ENCODE data around the gene GNG8.
"Not testable (repeated sequence)": the region's sequence is repeated elsewhere in the genome, so short reads cannot be mapped to it uniquely, and the experiment has no call there.

The GNG8 gene

GRCh38 chr19:46646402-46646801 is 10.4 kb upstream of the GNG8 start:
- DNase-seq (ENCODE audit: low read depth in 2 of 2) = no peak

DNA sequence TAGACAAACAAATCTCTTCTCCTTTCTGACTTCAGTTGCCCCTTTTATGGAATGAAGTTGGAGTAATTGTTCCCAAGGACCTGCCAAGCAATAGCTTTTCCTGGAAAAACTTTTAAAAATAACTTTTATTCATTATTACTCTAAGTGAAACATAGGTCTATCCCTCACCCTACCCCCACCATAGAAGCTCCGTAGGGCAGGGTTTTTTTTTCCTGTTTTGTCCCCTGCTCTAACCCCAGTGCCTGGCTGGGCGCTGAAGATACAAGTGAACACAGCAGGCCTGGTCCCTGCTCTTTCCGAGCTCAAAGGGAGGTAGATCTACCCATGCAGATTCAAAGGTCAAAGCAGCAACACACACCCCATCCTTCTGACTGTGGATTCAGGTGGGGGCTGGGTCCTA is 8.7 kb upstream of the GNG8 start:
- DNase-seq (ENCODE audit: low read depth in 2 of 2) = no peak

DNA sequence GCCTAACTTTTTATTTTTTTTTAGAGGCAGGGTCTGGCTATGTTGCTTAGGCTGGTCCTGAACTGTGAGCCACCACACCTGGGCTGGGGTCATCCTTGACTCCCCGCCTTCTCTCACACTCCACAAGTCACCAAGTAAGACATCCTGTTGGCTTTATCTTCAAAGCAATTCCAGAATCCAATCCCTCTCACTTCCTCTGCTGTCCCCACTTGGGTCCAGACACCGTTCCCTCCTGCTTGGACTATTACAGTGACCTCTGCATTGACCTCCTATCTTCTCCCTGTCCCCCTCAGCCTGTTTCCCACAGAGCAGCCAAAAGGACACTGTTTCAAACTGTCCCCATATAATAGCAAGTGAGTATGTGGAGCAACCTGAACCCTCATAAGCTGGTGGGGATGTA is 4.7 kb upstream of the GNG8 start:
- DNase-seq (ENCODE audit: low read depth in 2 of 2) = no peak

DNA sequence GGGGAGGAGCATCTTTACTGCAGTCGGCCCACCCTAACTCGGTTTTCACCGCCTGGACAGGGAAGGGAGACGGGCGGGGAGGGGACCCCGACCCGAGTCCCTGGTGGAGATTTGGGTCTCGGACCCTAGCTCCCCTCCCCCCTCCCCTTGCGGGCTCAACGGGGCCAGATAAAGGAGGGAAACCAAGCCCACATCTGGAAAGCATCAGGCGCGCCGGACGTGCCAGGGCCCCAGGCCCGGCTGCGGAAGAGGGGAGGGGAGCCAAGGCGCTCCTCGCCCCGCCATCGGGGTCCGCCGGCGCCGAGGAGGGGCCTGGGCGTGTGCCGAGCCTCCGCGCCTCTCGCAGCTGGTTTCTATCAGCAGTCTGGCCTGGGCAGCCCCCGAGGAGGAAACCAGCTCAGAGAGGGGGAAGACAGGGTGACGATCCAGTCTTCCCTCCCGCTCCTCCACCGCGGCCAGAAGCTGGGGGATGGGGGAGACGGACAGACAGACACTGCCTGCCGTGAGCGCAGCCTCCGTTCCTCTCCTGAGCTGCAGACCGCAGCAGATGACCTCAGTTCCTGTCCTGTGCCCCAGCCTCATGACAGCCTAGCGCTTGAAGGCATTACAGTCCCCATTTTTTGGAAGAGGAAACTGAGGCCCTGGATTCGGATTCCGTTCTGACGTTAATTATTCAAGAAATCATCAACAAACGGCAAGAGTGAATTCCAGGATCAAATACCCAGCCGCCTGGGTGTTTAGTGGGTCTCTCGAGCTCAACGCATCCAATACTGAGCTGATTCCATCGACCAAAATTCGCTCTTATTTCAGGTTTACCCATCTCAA is 3.6 kb upstream of the GNG8 start:
- DNase-seq (ENCODE audit: low read depth in 2 of 2) = no peak

DNA sequence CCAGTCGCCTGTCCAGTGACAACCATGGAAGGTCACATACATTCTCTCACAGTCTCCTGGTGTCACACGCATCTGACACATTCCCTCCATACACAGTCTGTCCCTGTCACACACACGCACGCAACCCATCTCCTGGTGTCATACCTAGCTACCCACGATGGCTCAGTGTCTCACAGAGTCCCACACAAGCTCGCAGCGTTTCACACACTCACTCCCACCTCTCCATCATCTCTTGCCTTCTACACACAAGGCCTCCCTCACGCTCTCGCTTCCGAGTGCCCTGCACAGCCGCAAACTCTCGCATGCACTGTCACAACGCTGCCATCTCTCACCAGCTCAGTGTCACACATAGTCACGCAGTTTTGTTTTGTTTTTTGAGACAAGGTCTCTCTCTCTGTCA is 1.2 kb upstream of the GNG8 start:
- no peak for DNase-seq (ENCODE audit: low read depth in 2 of 2)

DNA sequence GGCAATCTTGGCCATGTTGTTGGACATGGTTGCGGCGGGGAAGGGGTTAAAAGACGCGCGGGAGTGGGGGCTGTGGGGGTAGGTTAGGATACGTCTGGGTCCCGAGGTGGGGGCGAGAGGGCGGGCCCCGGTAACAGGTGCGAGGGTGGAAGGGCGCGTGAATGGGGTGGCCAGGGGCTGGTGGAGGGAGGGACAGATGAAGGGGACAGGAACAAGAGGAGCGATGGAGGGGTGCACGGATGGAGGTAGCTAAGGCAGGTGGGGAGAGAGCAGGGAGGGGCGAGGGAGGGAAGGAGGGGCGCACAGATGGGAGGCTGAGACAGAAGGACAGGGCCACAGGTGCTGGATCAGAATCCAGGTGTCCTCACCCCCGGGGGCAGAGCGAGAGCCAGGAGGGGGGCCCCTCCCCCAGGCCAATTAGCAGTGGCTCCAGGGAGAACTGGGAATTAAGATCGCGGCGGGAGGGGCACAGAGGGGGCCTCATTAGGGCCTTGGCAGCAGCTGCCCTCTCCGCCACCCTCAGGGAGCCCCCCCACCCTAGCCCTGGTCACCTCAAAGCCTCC is 1.3 kb downstream of the GNG8 start:
- no peak for DNase-seq (ENCODE audit: low read depth in 2 of 2)

DNA sequence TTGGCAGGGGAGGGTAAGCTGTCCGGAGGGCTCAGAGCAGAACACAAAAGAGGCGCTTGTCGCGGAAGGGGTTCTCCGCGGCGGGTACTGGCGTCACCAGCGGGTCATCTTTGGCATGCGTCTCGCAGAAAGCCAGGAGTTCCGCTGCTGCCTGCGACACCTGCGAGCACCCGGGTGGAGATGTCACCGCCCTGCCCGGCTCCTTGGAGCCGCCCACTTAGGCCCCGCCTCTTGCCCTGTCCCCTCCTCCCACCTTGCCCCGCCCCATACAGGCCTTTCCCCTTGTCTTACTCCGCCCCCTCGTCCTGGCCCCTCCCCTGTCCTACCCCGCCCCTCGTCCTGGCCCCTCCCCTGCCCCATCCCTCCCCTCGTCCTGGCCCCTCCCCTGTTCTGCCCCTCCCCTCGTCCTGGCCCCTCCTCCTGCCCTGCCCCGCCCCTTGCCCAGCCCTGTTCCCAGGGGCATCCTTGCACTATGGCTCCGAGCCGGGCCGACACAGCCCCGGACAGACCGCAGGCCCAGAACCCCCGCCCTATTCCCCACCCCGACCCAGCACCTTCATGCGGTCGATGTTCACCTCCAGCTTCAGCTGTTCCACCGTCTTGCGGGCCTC is 1.9 kb downstream of the GNG8 start:
- peak; percentile 77 to 87 for DNase-seq (ENCODE audit: low read depth in 2 of 2)

DNA sequence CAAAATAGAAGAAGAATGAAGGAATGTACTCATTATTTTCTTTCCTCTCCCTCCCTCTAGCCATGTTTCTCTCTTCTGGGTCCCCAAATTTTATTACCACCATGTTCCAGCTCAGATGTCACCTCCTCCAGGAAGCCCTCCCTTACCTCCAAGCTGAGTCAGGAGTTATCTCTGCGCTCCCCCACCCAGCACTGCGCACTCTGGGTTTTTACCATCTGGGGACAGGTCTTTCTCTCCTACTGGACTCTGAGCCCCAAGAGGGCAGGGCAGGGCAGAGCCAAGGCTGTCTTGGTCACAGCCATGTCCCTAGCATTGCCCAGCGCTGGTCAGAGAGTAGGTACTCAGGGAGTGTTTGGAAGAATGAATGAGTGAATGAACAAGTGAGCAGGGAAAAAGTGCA is 2.9 kb downstream of the GNG8 start:
- no peak for DNase-seq (ENCODE audit: low read depth in 2 of 2)

GRCh38 chr19:46631481-46631880 is 4.5 kb downstream of the GNG8 start:
- no peak for DNase-seq (ENCODE audit: low read depth in 2 of 2)

- DNase-seq (ENCODE audit: low read depth in 2 of 2) = no peak
These were observed 5.3 kb downstream of the GNG8 start for GRCh38 chr19:46630586-46631205.

- DNase-seq (ENCODE audit: low read depth in 2 of 2) = no peak
These were observed 6.4 kb downstream of the GNG8 start for GRCh38 chr19:46629546-46630025.

GRCh38 chr19:46628970-46629369 is 7.0 kb downstream of the GNG8 start:
- not testable (repeated sequence) for DNase-seq (ENCODE audit: low read depth in 2 of 2)

DNA sequence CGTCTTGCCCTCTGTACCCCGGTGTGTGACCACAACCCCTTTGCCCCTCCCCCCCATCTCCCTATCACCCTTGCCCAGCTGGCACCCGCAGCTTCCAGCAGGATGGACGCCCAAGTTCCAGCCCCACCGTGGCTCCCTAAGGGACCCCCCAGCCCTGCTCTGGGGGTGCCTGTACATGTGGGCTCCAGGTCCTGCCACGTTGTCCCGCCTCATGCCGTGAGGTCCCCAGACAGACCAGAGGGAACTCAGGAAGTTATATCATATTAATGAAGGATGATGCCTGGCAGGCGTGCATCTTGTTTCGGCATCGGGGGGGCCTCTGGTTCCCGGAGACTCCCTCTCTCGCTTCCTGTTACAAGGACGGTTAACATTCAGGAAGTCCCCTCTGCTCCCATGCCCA is 9.6 kb downstream of the GNG8 start:
- no peak for DNase-seq (ENCODE audit: low read depth in 2 of 2)

DNA sequence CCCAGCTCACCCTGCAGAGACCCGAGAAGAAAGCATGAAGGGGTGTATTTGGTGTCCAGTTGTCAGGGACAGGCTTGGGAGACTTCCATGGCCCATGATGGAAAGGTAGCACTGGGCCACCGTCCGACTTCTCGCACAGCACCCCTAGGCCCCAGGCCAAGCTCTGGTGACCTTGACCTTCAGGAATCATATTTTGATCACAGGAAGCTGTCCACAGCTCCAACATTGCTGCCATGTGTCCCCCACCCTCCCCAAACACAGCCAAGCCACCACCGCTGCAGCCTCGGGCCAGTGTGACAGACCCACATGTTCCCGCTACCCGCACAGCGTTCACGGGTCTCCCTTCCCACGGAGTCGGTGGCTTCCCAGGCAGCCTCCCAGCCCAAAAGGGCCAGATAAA is 10.3 kb downstream of the GNG8 start:
- DNase-seq (ENCODE audit: low read depth in 2 of 2) = no peak

DNA sequence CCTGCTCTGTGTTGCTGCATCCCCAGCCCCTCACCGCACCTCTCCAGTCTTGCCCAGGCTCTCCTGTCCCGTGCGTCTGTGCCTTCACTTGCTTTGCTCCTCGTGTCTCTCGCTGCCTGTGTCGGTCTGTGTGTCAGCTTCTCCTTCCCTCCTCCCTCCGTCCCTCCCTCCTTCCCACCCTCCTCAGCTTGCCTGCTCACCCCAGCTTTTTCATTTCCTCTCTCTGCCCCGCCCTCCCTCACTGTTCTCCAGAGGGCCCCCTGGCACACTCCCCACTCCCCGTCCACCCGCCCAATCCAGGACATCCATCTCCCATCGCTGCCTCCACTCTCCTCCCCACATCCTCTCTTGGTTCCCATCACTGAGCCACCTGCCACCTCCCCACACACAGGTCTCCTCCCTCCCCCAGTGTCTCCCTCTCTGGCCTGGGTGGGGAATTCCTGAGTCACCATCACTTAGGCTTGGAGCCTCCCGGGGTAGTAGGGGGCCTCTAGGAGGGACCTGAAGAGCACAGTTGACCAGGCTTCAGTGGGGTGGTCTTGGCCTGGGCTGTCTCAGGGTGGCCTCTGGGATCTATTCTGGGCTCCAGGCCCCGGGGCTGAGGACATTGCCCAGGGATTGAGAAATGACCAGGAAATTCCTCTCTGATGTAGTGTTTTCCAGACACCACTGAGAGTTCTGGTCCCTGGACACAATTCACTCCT is 10.9 kb downstream of the GNG8 start, which contains the start of gene PTGIR:
Gene PTGIR, minus strand, starts transcription at position 132 of the 704 bp plus-strand sequence. CDS start 864 bp downstream, outside the sequence.
- no peak for DNase-seq (ENCODE audit: low read depth in 2 of 2)

GRCh38 chr19:46623915-46624502 is 12.0 kb downstream of the GNG8 start:
- DNase-seq (ENCODE audit: low read depth in 2 of 2) = no peak

- DNase-seq (ENCODE audit: low read depth in 2 of 2) = no peak
These were observed 13.9 kb downstream of the GNG8 start for GRCh38 chr19:46622118-46622446.

- no peak for DNase-seq (ENCODE audit: low read depth in 2 of 2)
These were observed 14.5 kb downstream of the GNG8 start for GRCh38 chr19:46621191-46622117.

DNA sequence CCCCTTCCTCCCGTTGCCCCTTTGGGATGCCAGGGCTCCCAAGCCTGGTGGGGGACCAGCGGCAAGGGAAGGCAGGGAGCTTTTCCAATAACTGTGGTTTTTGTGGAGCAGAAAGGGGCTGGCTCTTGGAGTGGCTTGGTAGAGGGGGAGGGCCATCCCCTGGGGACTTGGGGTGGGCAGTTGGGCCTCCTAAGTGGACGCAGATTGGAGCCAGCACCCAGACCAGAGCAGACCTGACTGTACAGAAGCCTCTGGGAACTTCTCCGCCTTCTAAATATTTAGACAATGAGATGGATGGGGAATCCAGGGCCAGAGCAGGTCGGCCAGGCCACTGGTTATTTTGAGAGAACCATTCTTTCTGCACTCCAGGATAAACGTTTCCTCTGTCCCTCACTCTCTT is 15.3 kb downstream of the GNG8 start:
- DNase-seq (ENCODE audit: low read depth in 2 of 2) = no peak

- DNase-seq (ENCODE audit: low read depth in 2 of 2) = no peak
These were observed 15.7 kb downstream of the GNG8 start for GRCh38 chr19:46620267-46620666.

Data from stimulated activated CD8-positive, alpha-beta memory T cell treated with anti-CD3 and anti-CD28 coated beads, Interleukin-7, amount 100 ng/mL, for 1 hour (primary cell).